HEK293 (cell line): ENCODE data around the gene CTDSPL2.

ENCODE experiments used
- CTCF ChIP-seq: fragments of 450-650 bp; formaldehyde crosslinking; IDR thresholded peaks from 2 replicates; pipeline ENCODE4 v1.5.1; 2016; ENCODE audit warnings: missing biosample characterization, missing genetic modification characterization
- KLF8 ChIP-seq: fragments of 450-650 bp; formaldehyde crosslinking; IDR thresholded peaks from 2 replicates; pipeline ENCODE4 v1.5.1; 2016; ENCODE audit warnings: missing biosample characterization, missing genetic modification characterization
- KLF9 ChIP-seq: fragments of 450-650 bp; formaldehyde crosslinking; IDR thresholded peaks from 2 replicates; pipeline ENCODE4 v1.5.1; 2016; ENCODE audit warnings: missing biosample characterization, missing genetic modification characterization, low read depth
- RBAK ChIP-seq: fragments of 450-650 bp; formaldehyde crosslinking; IDR thresholded peaks from 2 replicates; pipeline ENCODE4 v1.5.1; 2016; ENCODE audit warnings: missing biosample characterization, missing genetic modification characterization
- ZBTB21 ChIP-seq: fragments of 450-650 bp; formaldehyde crosslinking; IDR thresholded peaks from 2 replicates; pipeline ENCODE4 v1.5.1; 2017; ENCODE audit warnings: missing biosample characterization, missing genetic modification characterization
- ZNF639 ChIP-seq: fragments of 450-650 bp; formaldehyde crosslinking; IDR thresholded peaks from 2 replicates; pipeline ENCODE4 v1.5.1; 2016; ENCODE audit warnings: missing biosample characterization, missing genetic modification characterization
- ZNF777 ChIP-seq: fragments of 450-650 bp; formaldehyde crosslinking; IDR thresholded peaks from 2 replicates; pipeline ENCODE4 v1.5.1; 2017; ENCODE audit warnings: missing biosample characterization, missing genetic modification characterization, borderline replicate concordance
- ZXDB ChIP-seq: fragments of 450-650 bp; formaldehyde crosslinking; IDR thresholded peaks from 2 replicates; pipeline ENCODE4 v1.5.1; 2016; ENCODE audit warnings: missing biosample characterization, missing genetic modification characterization

DNA sequence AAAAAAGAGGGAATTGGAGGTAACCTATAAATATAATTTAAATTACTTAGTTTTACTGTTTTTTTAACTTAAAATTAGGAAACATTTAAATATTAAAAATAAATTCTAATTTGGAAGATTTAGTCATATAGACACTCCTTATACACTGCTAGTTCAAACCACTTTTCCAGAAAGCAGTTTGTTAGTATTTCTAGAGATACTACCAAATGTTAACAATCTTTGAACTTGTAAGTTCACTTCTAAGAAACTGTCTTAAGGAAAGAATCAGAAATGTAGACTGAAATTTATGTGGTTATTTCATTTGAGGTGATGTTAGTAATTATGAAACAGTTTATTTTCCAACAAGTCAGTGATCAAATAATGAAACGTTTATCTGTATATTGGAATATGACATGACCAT is 22.7 kb downstream of the CTDSPL2 start:
- TF ChIP-seq ZXDB (tag by site-specific recombination): no peak
- TF ChIP-seq KLF8 (tag by site-specific recombination): no peak
- no peak for TF ChIP-seq ZNF639 (tag by site-specific recombination)
- no peak for TF ChIP-seq RBAK (tag by site-specific recombination)
- TF ChIP-seq ZBTB21 (tag by site-specific recombination): no peak
- TF ChIP-seq CTCF (tag by site-specific recombination): no peak
- no peak for TF ChIP-seq KLF9 (tag by site-specific recombination)
- TF ChIP-seq ZNF777 (tag by site-specific recombination): no peak
